Activated CD4-positive, alpha-beta T cell treated with anti-CD3 and anti-CD28 coated beads, Interleukin-2, Interleukin-6, amounts not matched to agents 100 ng/mL and 50 ng/mL, durations not matched to agents 16 hours and 8 hours (primary cell): ENCODE results near the gene TAS2R1.

Experiments
- DNase-seq: peaks from one replicate; pipeline ENCODE4 v3.0.0-alpha.2; 2020

The TAS2R1 gene, protein sequence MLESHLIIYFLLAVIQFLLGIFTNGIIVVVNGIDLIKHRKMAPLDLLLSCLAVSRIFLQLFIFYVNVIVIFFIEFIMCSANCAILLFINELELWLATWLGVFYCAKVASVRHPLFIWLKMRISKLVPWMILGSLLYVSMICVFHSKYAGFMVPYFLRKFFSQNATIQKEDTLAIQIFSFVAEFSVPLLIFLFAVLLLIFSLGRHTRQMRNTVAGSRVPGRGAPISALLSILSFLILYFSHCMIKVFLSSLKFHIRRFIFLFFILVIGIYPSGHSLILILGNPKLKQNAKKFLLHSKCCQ

DNA sequence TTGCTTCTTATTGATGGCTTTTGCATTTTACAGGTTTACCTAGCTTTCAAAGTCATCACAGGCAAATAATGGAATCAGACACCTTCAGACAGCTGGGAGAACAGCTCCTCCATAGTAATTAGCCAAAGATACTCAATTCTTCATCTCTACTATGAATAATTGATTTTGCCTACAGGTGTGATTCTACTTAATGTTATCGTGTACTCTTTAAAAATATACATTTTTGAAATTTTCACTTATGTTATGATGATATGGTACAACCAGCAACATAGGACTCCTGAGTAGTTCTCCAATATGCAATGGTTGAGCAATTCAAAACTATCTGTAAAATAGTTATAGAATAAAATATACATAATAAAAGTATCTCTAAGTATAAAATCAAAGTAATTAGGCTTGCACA, at the start of gene TAS2R1:
Gene TAS2R1, minus strand, starts transcription at position 101 of the 400 bp plus-strand sequence. CDS start 319 bp downstream, outside the sequence.
- DNase-seq: no peak

DNA sequence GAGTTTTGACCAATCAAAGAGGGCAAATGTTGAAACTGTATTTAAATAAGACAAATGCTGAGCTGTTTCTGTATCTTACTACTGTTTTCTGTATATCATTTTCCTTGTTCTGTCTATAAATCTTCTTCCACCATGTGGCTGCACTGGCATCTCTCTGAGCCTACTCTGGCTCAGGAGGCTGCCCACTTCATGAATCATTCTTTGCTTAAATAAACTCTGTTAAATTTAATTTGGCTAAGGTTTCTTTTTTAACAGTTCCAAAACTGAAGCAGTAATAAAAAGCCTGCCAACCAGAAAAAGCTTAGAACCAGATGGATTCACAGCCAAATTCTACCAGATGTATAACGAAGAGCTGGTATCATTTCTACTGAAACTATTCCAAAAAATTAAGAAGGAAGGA, 40.2 kb upstream of the TAS2R1 start:
- no peak for DNase-seq

DNA sequence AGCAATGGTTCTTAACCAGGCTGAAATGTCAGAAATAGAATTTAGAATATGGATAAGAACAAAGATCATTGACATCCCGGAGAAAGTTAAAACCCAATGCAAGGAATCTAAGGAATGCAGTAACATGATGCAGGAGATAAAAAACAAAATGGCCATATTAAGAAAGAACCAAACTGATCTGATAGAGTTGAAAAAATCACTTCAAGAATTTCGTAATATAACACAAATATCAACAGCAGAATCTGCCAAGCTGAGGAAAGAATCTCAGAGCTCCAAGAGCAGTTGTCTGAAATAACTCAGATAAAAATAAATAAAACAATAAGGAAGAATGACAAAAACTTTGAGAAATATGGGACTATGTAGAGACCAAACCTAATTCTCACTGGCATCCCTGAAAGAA, 37.8 kb upstream of the TAS2R1 start:
- DNase-seq: no peak

DNA sequence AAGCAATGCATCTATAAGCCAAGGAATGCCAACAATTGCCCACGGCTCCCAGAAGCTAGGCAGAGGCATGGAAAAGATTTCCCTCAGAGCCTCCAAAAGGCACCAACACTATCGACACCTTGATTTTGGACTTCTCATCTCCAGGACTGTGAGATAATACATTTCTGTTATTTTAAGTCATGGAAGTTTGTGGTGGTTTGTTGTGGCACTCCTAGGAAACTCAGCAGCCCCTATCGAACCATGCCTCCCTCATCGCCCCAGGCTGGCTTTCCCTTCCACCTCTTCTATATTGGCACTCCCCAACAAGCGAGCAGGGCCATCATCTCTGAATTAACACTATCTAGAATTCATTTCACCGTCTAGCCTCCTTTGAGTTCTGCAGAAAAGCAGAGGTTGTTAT, 33.7 kb upstream of the TAS2R1 start:
- no peak for DNase-seq

DNA sequence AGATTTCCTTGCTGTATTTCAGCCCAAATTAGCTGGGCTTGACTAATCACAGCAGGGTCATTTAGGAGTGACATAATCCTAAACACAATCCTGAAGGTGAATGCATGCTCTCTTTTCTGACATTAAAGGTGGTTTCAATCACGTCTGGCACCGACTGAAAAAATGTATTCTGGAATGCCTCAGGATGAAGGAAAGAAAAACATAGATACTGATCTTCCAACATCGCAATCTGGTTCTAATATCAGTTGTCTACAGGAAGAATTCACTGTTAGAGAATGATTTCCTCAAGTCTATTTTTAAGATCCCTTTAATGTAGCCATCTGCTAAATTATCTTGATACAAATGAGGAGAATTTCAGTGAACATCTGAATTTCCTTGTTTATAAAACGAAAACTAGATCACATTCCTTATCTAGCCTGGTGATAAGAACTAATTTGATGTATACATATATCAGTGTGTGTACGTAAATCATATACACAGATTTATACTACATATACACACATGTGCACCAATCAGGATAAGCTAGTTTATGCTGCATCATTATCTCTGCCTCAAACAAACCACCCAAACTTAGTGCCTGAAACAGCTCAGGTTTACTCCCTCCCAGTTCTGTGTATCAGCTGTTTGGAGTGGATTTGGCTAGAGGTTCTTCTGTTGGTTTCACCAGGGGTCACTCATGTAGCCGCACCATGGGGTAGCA, 31.3 kb upstream of the TAS2R1 start:
- DNase-seq: no peak

DNA sequence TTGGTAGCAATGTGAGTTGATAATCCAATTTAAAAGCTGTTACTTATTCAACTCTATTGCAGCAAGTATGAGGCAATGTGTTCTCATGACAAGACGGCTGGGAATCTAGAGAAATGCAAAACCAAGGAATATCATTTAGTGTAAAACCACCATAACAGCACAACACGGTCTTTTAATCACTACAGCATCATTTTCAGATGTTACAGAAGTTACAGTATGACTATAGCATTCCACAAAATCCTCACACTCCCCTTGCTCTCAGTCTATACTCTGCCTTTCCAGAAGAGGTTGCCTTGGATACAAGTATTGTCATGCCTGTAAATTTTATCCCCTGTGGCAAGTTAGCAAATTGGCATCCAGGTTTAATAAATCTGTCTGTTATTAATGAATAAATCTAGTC, 28.6 kb upstream of the TAS2R1 start:
- DNase-seq: no peak

DNA sequence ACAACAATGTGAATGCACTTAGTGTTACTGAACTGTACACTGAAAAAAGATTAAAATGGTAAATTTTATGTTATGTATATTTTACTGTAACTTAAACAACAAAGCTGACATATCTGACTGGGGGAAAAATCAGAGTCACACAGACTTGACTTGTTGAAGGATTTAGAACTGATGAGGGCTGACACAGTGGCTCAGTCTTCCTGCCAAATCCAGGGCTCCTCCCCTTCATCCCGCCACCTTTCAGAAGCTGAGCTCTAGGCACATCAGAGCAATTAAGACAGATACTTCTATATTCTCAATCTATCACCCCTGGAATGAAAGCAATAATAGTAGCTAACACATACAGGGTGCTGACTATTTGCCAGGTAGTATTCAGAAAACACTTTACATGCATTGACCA, 27.7 kb upstream of the TAS2R1 start:
- DNase-seq: no peak

DNA sequence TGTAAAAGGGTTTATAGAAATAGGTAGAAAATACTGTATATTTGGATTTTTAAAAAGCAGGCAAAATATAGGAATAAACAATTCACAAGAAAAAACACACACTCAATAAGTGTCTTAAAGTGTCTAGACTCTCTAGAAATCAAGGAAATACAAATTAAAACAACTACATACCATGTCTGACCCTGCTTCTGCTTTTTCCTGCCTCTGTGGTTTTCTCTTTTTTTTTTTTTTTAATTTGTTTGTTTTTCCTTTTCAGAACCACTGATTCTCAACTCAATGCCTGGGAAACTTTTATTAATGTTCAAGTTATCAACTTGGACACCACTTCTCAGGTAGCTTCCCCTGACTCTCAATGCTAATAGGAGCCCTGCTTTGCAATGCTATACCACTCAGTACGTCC, 25.5 kb upstream of the TAS2R1 start:
- no peak for DNase-seq

DNA sequence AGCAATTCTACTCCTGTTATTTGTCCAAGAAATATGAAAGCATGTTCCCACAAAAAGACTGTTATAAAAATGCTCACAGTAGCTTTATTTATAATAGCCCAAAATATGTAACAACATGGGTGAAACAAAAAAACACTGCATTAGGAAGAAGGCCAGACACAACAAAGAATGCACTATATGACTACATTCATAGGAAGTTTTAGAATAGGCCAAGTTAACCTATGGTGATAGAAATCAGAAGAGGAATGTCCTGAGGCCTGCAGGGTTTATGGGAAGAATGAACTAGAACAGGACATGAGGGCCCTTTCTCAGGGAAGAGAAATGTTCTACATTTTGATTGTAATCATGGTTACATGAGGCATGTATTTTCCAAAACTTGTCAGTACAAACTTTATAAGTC, 24.7 kb upstream of the TAS2R1 start:
- DNase-seq: no peak

DNA sequence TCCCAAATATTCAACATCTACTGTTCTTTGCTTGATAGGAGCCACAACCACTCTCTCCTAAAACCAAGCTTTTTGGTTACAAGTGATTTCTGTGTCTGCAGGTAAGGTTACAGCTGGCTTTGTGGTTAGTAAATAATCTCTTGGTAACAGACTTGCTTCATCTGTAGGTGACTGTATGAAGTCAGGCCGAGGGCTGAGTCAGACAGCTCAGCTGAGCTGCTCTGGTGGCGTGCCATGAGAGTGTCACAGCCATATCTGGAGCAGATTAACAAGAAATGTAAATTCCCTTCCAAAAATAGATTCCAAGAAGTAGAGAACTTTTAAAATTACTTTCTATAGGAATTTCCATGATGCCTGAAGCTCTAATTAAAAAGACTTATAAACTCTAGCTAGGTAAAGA, 23.7 kb upstream of the TAS2R1 start:
- no peak for DNase-seq

DNA sequence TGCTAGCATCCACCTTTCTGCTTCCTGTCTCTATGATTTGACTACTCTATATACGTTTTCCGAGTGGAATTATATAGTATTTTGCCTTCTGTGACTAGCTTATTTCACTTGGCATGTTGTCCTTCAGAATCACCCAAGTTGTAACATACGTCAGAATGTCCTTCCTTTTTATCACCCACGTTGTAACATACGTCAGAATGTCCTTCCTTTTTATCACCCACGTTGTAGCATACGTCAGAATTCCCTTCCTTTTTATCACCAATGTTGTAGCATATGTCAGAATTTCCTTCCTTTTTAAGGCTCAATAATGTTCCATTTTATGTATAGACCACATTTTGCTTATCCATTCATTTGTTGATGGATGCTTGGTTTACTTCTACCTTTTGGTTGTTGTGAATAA, 22.9 kb upstream of the TAS2R1 start:
- DNase-seq: no peak

DNA sequence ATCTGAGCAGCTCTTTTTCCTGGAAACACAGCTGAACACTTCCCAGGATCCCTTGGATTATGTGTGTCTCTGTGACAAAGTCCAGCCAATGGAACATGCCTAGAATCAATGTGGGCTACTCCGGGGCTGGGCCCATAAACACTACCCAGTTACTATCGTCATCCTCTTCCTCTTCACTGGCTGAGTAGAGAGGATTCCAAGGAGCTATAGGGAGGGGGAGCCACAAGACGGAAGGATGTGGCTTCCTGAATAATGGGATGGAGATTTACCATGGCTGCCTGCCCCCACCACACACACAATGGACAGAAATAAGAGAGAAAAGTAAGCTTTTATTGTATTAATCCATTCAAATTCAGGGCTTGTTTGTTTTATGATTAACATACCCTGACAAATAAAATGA, 22.1 kb upstream of the TAS2R1 start:
- DNase-seq: no peak

DNA sequence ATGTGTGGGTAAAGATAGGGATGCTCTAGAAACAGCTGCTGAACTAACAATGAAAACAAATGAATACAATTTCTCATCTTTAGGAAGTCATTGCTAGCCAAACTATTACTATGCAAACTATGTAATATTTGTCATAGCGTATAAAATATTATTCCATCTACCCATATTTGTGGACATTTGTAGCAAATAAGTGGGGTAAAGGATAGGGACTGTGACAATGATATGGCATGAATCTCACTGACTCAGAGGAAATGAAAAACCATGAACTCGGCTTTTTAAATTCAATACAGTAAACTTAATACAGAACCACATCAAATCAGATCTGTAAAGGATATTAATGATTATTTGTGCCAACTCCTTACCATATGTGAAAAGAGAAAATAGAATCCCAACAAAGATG, 16.7 kb upstream of the TAS2R1 start:
- no peak for DNase-seq

DNA sequence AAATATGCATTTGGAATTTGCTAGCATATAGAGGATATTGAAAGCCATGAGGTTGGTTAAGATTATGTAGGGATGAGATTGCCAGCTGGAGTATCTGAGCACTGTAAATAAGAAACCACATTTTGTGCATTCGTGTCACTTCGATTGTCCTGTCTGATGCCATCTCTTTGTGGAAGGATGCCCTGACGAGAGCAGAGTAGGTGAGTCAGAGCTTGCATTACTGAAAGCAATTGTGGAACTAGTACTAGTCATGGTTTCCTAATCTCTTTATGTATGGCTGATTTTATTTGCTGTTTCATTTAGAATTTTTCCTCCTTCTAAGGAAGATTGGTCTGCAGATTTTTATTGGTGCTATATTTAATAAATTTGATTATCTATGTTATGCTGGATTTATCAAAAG, 14.5 kb upstream of the TAS2R1 start:
- DNase-seq: no peak

DNA sequence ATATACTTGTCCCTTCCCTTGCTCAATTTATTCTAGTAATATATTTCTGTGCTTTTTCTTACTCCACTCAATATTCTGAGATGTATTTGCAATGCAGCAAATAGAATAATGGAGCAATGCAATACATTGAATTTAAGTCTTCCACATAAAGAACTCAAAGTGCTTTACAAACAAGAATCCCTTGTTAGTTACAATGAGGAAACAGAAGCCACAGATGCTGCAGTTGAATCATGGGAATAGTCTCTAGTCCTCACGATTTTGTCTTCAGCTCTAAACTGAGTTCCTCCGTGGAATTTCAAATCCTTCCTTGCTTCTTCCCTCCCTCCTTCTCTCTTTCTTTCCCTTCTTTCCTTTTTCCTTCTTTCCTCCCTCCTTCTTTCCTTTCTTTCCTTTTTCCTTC, 12.5 kb upstream of the TAS2R1 start:
- DNase-seq: no peak

DNA sequence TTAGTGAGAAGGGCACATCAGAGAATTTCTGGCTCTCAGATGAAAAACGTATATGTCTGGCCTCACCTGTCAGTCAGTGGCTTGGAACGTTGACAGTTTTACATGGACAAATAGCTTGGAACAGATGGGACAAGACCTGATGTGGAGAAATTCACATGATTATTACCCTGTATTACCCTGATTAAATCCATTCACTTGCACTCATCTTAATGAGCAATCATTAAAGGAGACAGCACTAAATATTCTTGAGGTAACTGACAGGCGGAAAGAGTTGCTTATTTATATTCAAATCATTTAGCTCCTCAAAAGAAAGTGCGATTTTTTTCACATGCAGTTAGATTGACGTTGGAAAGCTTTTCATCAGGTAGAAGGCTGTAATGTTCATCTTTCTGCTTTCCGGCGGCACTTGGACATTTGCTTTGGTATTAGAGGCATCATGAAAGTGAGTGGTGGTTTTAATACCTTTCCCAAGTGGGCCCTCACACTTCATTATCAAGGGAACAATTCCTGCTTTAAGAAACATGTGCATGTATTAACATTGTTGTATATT, 11.7 kb upstream of the TAS2R1 start:
- DNase-seq: no peak

DNA sequence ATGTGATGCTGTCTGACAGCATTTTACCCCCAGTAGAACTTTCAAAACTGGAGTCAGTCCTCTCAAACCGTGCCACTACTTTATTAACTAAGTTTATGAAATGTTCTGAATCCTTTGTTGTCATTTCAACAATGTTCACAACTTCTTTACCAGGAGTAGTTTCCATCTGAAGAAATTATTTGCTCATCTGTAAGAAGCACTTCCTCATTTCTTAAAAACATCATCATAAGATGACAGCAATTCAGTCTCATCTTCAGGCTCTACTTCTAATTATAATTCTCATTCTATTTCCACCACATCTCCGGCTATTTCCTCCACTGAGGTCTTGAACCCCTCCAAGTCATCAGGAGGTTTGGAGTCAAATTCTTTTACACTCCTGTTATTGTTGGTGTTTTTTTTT, 2.3 kb upstream of the TAS2R1 start:
- DNase-seq: no peak

DNA sequence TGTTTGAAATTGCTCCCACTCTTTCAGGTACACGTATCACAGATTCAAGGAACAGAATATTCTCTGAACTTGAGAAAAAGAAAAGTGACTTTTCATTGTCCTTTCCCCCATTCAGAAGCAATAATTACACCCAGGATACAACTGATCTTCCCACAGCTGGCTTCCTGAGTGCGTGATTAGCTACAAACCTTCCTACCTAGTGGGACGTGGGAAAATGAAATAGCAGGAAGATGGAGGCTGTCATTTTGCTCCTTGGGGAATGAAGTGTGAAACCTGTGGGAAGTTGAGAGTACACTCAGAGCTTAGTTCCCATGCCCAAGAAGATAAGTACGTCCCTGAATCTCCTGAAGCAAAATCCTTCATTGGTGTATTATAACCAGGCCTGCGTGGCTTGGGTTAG, 2.6 kb downstream of the TAS2R1 start:
- no peak for DNase-seq

DNA sequence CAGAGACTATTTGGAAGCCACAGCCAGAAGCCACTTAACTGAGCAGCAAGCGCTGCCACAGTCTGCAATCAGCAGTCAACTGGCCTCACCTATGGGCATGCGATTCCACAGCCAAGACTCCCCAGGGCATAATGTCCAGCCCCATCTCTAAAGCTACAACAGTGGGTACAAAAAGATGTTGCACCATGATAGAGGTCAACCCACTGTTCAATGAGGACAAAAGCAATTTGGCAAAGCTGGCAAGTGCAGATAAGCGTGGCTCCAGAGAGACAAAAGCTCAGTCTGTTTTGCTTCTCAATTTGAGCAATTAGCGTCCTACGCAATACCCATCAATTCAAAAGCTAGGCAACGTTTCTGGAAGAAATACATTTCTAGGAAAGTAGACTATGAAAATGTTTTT, 3.2 kb downstream of the TAS2R1 start:
- DNase-seq: no peak

DNA sequence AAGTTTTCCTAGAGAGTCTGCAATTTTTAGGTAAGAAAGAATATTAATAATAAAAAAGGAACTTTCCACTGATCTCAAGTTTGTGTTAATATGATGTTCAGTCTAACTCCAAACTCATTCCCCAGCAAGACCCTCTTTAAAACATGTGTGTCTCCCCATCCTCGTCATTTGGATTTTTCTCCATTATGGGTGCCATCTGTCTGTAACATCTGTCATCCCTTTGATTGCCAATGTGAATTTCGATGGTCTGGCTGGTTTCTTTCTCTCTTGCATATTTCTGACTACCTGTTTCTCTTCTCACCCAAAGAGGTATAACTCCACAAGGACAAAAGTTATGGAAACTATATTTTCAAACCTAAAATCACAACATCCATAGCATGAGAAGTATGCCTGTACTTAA, 4.4 kb downstream of the TAS2R1 start:
- DNase-seq: no peak

DNA sequence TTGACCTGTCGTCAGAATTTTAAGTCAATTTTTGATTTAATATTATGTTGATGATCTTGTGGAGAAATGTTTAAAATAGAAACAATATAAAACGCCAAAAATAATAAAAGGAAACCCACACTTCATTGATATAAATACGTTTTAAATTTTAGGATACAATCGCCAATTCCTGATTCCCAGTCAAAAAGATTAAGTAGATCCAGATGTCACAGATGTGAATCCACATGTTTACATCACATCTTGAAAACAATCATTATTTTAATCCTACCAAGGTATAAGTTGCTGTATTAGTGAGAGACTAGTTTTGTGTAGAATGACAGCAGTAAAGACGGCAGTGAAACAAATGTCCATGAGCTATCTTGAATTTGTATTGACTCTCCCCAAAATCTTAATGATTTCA, 4.9 kb downstream of the TAS2R1 start:
- DNase-seq: no peak

DNA sequence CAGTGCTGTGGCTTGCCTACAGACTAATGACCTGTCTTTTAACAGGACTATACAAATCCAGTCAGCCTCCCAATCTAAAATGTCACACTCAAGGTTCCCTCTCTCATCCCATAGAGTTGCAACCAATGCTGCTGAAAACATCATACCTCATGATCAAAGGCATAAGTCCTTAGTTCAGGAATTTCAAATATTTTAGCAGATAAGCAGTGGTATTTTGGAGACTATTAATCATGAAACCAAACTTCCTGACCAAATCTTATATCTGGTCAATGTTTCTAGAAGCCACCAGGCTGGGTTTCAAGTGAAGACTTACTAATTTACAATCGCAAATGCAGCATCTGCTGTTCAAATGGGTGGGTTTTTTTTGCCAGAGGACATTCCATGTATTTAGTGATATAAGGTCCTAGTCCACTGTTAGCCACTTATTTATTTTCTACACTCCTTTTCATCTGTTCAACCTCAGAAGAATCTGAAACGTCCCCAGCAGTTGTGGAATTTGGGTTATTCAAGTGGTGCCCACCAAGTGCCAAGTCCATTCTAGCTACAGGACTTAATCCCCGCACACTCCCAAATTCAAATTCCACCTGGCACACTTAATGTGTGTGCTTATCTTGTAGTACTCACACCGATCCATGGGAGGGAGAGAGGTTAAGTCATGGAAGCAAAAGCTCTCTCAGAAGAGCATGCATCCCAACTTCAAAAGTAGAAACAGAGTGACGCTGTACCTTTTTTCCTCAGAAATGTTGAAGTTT, 5.8 kb downstream of the TAS2R1 start:
- no peak for DNase-seq

DNA sequence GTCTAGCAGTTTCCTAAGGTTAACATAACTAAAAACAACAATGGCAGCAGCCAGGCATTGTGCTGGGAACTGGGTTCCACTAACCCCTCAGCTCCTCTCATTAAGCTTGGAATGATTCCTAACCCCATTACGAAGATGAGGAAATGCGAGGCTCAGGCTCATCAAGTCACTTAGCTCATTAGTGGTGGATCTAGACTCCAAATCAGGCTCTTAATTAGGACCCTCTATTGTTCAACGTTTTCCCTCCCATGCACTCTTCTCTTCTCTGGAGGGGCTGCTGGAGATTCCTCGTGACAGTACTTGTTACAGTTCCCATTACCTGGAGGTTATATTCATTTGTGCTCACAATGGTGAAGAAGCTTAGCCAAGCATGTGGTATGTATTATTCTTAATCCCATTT, 6.5 kb downstream of the TAS2R1 start:
- DNase-seq: no peak

DNA sequence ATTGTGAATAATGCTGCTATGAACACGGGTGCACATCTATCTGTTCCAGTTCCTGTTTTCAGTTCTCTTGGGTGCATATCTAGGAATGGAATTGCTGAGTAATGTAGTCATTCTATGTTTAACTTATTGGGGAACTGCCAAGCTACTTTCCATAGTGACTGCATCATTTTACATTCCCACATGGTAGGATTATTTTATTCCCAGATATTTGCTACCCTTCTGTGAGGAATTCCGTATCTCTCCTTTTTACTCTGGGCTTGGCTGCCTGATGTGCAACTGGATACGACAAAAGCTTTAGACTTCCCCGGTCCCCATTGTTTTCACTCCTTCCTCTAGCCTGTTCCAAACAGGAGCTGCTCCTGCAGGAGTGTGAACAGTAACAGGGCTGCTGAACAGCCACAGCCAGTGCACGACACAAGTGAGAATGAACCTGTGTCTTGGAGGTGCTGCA, 7.2 kb downstream of the TAS2R1 start:
- DNase-seq: no peak
